ENCODE data around the gene SKIC3.

The SKIC3 gene

GRCh38 chr5:95518417-95518816, 36.4 kb downstream of the SKIC3 start:
- no peaks in the 10 kb centered on the region for H3K4me1 ChIP-seq (ENCODE audit: control insufficient read depth in 5 of 5, insufficient read depth in 5 of 5, low read length in 5 of 5)
- H3K27me3 ChIP-seq (ENCODE audit: control insufficient read depth in 5 of 5, insufficient read depth in 4 of 5, low read length in 5 of 5), result no peaks in the 10 kb centered on the region
- no peak overlapping the region for H3K9ac ChIP-seq (ENCODE audit: low read length in 5 of 5)
- H3K4me3 ChIP-seq (ENCODE audit: low read depth in 1 of 5, low read length in 5 of 5), result no peak overlapping the region
- H3K9me3 ChIP-seq (ENCODE audit: control insufficient read depth in 5 of 5, low read length in 5 of 5), result no peaks in the 10 kb centered on the region
- no peak overlapping the region for H3K27ac ChIP-seq (ENCODE audit: low read depth, low read length)
- peaks cover 51 to 75% (median 67%) of the 10 kb centered on the region in 5 donors for H3K36me3 ChIP-seq (ENCODE audit: control insufficient read depth in 5 of 5, insufficient read depth in 5 of 5, low read length in 5 of 5)

- H3K27me3 ChIP-seq (ENCODE audit: control insufficient read depth in 5 of 5, insufficient read depth in 4 of 5, low read length in 5 of 5), result no peaks in the 10 kb centered on the region
- H3K4me3 ChIP-seq (ENCODE audit: low read depth in 1 of 5, low read length in 5 of 5), result no peak overlapping the region
- no peaks in the 10 kb centered on the region for H3K9me3 ChIP-seq (ENCODE audit: control insufficient read depth in 5 of 5, low read length in 5 of 5)
- H3K9ac ChIP-seq (ENCODE audit: low read length in 5 of 5), result no peak overlapping the region
- H3K27ac ChIP-seq (ENCODE audit: low read depth, low read length), result no peak overlapping the region
- H3K4me1 ChIP-seq (ENCODE audit: control insufficient read depth in 5 of 5, insufficient read depth in 5 of 5, low read length in 5 of 5), result no peaks in the 10 kb centered on the region
- H3K36me3 ChIP-seq (ENCODE audit: control insufficient read depth in 5 of 5, insufficient read depth in 5 of 5, low read length in 5 of 5), result peaks cover 64 to 82% (median 73%) of the 10 kb centered on the region in 5 donors
Measured at GRCh38 chr5:95511606-95512005, 43.2 kb downstream of the SKIC3 start.

GRCh38 chr5:95508550-95508949, 46.2 kb downstream of the SKIC3 start:
- H3K9me3 ChIP-seq (ENCODE audit: control insufficient read depth in 5 of 5, low read length in 5 of 5), result no peaks in the 10 kb centered on the region
- no peaks in the 10 kb centered on the region for H3K4me1 ChIP-seq (ENCODE audit: control insufficient read depth in 5 of 5, insufficient read depth in 5 of 5, low read length in 5 of 5)
- no peak overlapping the region for H3K27ac ChIP-seq (ENCODE audit: low read depth, low read length)
- no peak overlapping the region for H3K9ac ChIP-seq (ENCODE audit: low read length in 5 of 5)
- H3K4me3 ChIP-seq (ENCODE audit: low read depth in 1 of 5, low read length in 5 of 5), result no peak overlapping the region
- H3K36me3 ChIP-seq (ENCODE audit: control insufficient read depth in 5 of 5, insufficient read depth in 5 of 5, low read length in 5 of 5), result peaks cover 49 to 74% (median 62%) of the 10 kb centered on the region in 5 donors
- H3K27me3 ChIP-seq (ENCODE audit: control insufficient read depth in 5 of 5, insufficient read depth in 4 of 5, low read length in 5 of 5), result no peaks in the 10 kb centered on the region
